Neural cell (in vitro differentiated cells): ENCODE data around the gene KASH5.

Experiments used
- CTCF ChIP-seq: fragments of 450-650 bp; IDR thresholded peaks from 2 replicates; pipeline ENCODE4 v1.5.1; 2014; ENCODE audit warnings: antibody characterized with exemption, mild to moderate bottlenecking, moderate library complexity; ENCODE audit not compliant: poor library complexity, severe bottlenecking
- EP300 ChIP-seq: fragments of 450-650 bp; conservative IDR thresholded peaks from 2 replicates; pipeline ENCODE4 v1.6.1; 2014; ENCODE audit warnings: antibody characterized with exemption, mild to moderate bottlenecking, moderate library complexity; ENCODE audit not compliant: poor library complexity, severe bottlenecking
- EZH2 ChIP-seq: fragments of 200-600, 300-800 bp; shearing (Covaris generic), sonication (generic); IDR thresholded peaks from 2 replicates; pipeline ENCODE4 v1.6.1; 2014; ENCODE audit warnings: antibody characterized with exemption, low read length, borderline replicate concordance, mild to moderate bottlenecking; ENCODE audit not compliant: insufficient read depth, poor library complexity, severe bottlenecking
- MXI1 ChIP-seq: fragments of 450-650 bp; conservative IDR thresholded peaks from 2 replicates; pipeline ENCODE4 v1.6.1; 2014; ENCODE audit warnings: antibody characterized with exemption, mild to moderate bottlenecking; ENCODE audit not compliant: poor library complexity, severe bottlenecking
- POLR2AphosphoS5 ChIP-seq: IDR thresholded peaks from 2 replicates; pipeline ENCODE4 v1.6.1; 2012
- RAD21 ChIP-seq: fragments of 450-650 bp; conservative IDR thresholded peaks from 2 replicates; pipeline ENCODE4 v1.6.1; 2014; ENCODE audit warnings: antibody characterized with exemption, mild to moderate bottlenecking, moderate library complexity
- SMC3 ChIP-seq: fragments of 450-650 bp; conservative IDR thresholded peaks from 2 replicates; pipeline ENCODE4 v1.6.1; 2014; ENCODE audit warnings: antibody characterized with exemption, mild to moderate bottlenecking, moderate library complexity; ENCODE audit not compliant: poor library complexity
- TAF1 ChIP-seq: IDR thresholded peaks from 2 replicates; pipeline ENCODE4 v1.6.1; 2012; ENCODE audit warnings: low read depth
- TF ChIP-seq, protein P1 (sequence below): IDR thresholded peaks from 2 replicates; pipeline ENCODE4 v1.6.1; 2012; ENCODE audit warnings: borderline replicate concordance

DNA sequence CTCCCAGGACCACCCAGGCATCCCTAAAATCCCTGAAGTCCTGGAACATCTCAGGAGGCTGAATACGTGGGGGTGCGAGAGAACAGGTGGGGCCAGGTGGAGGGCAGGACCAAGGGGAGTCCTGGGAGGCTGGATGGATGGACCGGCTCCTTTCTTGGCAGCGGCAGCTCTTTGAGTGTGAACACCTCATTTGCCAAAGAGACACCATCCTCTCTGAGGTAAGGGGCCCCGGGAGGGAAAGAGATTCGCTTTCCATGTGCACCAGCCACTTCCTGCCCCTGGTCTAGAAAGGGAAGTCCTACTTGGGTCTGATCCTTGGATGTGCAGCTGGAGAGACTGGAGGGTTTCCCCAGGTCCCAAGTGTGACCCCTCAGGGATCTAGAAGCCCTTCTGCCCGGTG lies 19.0 kb downstream of the KASH5 start:
- no peak for TF ChIP-seq CTCF
- no peak for TF ChIP-seq SMC3
- TF ChIP-seq, protein P1, sequence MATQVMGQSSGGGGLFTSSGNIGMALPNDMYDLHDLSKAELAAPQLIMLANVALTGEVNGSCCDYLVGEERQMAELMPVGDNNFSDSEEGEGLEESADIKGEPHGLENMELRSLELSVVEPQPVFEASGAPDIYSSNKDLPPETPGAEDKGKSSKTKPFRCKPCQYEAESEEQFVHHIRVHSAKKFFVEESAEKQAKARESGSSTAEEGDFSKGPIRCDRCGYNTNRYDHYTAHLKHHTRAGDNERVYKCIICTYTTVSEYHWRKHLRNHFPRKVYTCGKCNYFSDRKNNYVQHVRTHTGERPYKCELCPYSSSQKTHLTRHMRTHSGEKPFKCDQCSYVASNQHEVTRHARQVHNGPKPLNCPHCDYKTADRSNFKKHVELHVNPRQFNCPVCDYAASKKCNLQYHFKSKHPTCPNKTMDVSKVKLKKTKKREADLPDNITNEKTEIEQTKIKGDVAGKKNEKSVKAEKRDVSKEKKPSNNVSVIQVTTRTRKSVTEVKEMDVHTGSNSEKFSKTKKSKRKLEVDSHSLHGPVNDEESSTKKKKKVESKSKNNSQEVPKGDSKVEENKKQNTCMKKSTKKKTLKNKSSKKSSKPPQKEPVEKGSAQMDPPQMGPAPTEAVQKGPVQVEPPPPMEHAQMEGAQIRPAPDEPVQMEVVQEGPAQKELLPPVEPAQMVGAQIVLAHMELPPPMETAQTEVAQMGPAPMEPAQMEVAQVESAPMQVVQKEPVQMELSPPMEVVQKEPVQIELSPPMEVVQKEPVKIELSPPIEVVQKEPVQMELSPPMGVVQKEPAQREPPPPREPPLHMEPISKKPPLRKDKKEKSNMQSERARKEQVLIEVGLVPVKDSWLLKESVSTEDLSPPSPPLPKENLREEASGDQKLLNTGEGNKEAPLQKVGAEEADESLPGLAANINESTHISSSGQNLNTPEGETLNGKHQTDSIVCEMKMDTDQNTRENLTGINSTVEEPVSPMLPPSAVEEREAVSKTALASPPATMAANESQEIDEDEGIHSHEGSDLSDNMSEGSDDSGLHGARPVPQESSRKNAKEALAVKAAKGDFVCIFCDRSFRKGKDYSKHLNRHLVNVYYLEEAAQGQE = no peak
- no peak for TF ChIP-seq EP300
- TF ChIP-seq EZH2 = no peak
- TF ChIP-seq MXI1 = no peak
- no peak for TF ChIP-seq POLR2AphosphoS5
- no peak for TF ChIP-seq TAF1
- no peak for TF ChIP-seq RAD21
